Fibroblast of skin of abdomen (primary cell): ENCODE data around the gene DNM2.
A peak's percentile ranks its signal among the peaks of the same experiment; 100 is the strongest.
"Not testable (repeated sequence)": the region's sequence is repeated elsewhere in the genome, so short reads cannot be mapped to it uniquely, and the experiment has no call there.

Experiments used
- DNase-seq: peaks from one replicate; pipeline ENCODE4 v3.0.0-alpha.2; 2013

DNM2 gene

DNA sequence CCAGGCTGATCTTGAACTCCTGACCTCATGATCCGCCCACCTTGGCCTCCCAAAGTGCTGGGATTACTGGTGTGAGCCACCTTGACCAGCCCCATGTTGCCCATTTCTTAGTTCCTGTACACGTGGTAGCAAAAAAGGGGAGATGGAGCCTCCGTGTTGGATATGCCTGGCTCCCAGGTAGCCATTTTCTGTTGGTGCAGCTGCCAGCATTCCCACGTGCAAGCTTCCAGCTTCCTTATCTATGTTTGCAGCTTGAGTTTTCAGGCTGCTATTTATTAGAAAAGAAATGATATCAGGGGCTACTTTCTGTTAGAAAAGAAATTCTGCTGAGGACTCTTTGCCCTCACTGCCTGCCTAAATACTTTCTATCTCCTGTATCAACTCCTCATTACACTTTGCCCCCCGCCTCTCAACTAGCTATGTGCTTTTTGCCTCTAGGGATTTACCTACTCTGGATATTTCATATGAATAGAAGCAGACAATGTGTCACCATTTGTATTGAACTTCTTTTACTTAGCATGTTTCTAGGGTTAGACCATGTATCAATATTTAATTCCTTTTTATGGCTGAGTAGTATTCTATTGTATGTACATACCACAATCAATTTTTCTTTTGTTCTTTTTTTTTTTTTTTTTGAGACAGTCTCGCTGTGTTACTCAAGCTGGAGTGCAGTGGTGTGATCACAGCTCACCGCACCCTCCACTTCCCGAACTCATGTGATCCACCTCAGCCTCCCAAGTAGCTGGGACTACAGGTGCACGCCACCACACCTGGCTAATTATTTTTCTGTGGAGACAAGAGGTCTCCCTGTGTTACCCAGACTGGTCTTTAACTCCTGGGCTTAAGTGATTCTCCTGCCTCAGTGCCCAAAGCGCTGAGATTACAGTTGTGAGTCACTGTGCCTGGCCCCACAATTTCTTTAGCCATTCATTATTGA lies 121.5 kb downstream of the DNM2 start:
- DNase-seq: no peak

DNA sequence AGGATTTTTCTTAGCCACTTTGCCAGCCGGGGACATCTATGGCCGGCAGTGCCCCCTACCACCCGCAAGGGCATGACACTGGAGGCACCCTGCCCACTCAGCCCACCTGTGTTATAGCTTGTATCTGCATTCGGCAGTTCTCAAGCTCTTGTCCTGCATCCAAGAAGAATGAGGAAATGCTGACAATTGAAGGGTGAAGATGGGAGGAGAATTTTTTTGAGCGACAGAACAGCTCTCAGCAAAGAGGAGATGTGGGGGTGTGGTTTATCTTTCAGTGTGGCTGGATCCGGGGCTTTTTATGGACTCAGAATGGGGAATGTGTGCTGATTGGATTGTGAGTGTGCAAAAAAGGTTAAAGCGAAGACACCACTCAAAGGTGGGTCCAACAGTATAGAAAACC lies 124.9 kb downstream of the DNM2 start:
- DNase-seq: no peak

DNA sequence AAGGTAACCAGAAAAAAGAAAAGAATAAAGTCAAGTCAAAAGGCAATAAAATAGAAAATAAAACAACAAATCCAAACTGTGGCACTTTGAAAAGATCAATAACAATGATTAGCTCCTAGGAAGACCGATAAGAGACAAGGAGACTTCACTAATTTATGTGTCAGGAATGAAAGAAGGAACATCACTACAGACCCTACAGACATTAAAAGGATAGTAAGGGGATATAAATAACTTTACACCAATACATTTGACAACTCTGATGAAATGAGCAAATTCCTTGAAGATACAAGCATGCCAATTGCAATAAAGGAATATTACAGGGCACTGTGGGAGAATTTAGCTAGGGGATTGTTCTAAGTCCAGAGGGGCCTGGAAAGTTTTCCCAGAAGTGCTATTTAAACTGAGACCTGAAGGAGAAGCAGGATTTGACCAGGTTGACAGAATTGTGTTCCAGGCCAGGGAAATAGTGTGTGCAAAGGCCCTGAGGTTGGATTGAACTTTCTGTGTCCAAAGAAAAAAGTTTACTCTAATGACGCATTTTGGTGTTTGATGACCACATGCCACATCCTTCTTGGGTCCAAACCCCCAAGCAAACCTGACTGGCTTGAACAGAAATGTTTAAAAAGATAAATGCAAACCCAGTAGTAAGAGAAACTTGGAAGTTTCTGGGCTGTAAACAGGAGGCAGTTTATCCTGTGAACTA lies 128.8 kb downstream of the DNM2 start:
- DNase-seq: no peak

DNA sequence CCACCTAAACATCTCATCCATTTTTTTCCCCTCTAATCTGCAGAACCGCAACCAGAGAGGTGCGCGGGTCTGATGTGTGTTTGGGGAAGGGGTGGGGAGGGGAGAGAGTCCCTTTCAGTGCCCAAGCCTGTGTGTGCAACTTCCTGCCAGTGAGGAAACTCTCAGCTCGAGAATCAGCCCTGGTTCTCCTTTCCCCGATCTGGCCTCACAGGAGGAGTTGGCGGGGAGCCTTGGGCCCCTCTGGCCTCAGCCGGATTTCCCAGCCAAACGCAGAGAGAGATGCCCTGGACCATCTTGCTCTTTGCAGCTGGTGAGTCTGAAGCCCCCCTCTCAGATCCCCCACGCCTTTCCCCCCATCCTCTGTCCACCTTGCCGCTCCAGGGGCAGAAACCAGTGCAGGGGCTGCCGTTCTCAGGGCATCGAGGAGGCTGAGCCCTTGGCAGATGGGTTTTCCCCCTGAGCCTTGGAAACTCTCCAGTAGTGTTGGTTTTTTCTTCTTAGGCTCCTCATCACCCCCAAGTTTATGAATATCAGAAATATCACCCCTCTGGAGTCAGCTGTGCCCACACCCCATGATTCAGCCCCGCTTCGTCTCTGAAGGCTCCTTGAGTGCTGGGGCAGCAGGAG lies 130.5 kb downstream of the DNM2 start, which contains the start of gene C19orf38:
Gene C19orf38, plus strand, starts transcription at position 186 of the 627 bp plus-strand sequence. Its CDS starts 94 bp downstream, at position 280.
- no peak for DNase-seq

DNA sequence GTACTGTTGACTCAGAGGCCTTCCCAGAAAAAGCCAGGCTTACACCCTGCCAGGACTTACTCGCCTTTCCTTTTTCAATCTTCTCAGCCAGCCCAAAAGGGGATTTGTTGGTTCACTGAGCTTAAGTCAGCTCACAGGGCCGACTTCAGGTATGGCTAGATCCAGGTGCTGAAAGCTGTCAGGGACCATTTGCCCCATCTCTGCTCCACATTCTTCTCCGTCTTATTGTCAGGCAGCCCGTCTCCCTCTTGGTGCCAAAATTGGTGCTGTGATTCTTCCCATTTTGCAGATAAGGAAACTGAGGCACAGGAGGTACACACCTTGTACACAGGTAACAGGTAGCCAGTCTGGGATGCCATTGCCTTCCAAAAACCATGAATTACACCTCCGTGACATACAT lies 132.8 kb downstream of the DNM2 start:
- no peak for DNase-seq

DNA sequence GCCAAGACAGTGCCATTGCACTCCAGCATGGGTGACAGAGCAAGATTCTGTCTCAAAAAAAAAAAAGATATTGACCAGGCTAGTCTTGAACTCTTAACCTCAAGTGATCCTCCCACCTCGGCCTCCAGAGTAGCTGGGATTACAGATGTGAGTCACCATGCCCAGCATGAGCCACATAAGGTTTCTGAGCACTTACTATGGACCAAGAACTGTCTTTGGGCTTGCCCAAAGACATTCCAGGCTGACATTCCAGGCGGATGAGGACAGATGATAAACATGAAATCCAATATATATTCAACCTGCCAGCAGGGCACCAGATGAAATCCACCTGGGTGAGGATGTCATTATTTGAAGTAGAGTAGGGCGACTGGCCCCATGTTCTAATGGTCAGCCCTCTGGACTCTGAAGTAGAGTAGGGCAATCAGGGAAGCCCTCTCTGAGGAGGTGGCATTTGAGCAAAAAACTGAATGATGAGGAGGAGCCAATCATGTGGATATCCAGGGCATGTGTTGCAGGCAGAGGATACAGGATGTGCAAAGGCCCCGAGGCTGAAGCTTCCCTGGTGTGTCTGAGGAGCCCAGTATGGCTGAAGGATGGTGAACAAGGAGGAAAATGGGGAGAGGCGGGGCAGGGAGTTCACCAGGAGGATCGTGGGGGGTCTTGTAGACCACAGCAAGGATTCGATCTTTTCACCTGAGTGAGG lies 134.4 kb downstream of the DNM2 start:
- DNase-seq: peak; percentile 59

DNA sequence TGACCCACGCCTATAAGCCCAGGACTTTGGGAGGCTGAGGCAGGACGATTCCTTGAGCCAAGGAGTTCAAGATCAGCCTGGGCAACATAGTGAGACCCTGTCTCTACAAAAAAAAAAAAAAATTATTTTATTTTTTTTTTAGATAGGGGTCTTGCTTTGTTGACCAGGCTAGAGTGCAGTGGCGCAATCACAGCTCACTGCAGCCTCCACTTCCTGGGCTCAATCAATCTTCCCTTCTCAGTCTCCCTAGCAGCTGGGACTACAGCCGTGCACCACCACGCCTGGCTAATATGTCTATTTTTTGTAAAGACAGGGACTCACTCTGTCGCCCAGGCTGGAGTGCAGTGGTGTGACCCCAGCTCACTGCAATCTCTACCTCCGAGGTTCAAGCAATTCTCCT lies 135.1 kb downstream of the DNM2 start:
- DNase-seq: no peak

DNA sequence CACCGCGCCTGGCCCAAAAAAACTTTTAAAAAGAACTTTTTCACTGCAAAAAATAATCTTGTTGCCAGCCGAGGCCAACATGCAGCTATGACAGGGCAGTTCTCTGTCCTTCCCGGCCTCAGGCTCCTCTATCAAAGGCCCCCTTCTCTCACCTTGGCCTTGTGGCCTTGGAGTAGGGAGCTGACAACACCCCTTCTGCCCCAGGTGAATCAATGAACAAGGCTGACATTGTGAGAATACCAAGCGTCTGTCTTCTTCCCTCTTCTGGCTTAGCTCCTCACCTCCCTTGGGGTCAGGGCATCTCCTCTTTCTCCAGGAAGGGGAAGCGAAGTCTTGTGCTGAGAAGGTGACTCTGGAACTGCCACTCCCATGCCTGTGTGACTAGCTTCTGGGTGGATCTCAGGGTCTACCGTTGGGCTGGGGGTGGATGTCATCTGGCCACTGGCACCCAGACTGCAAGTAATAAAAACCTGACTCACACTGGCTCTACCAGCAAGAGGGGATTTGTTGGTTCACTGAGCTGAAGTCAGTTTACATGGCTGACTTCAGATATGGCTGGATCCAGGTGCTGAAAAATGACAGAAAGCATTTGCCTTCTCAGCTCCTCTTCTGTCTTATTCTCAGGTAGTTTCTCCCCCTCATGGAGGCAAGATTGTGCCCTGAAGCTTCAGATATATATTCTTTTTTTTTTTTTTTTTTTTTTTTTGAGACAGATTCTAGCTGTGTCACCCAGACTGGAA lies 136.6 kb downstream of the DNM2 start:
- no peak for DNase-seq

DNA sequence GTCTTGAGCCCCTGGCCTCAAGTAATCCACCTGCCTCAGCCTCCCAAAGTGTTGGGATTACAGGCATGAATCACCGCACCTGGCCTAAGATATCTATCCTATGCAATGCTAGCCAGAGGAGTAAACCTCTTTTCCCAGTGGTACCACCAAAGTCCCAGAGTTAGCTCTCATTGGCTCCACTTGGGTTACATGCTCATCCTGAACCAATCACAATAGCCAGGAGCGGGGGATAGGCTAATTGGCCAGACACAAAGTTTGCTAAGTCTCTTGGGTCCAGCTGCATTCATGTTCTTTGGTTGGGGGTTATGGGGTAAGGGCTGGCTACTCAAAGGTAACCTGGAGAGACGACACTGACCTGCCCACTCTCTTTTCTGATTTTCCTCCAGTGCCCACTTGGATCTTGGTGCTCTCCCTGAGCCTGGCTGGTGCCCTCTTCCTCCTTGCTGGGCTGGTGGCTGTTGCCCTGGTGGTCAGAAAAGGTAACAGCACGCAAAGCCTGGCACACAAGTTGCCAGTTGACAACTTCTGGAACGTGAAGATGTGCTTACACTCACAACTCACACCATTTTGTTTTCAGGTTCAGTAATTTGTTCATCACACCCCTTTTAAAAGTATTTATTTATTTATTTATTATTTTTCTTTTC lies 138.1 kb downstream of the DNM2 start:
- no peak for DNase-seq

DNA sequence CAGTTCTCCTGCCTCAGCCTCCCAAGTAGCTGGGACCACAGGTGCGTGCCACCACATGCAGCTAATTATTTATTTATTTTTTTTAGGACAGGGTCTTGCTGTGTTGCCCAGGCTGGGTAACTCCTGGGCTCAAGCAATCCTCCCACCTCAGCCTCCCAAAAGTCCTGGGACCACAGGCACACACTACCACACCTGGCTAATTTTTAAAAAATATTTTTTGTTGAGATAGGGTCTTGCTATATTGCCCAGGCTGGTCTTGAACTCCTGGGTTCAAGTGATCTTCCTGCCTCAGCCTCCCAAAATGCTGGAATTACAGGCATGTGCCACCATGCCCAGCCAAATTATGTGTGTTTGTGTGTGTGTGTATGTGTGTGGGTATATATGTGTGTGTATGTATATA lies 139.0 kb downstream of the DNM2 start:
- DNase-seq: not testable (repeated sequence)

DNA sequence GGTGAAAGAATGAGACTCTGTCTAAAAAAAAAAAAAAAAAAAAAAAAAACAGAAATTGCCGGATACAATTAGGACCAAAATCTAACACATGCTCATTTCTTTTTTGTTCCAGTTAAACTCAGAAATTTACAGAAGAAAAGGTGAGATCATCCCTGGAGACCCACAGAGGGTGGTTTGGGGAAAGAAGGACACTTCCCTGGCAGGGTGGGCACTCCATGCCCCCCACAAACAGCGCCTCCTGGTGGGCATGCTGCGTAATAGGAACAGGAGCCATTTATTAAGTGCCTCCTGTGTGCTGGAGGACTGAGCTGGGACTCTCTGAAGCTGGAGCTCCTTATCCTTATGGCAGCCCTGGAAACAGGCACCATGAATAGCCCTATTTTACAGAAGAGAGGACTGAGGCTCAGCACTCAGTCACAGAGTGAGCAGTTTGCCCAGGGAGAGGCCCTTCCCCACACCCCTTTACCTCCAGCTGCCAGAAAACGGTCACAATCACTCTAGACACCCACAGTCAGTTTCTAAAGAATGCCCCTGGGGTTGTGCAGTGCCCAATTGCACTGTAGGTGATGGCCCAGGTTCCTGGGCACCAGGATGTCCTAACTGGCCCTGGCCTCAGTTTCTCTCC lies 140.4 kb downstream of the DNM2 start:
- no peak for DNase-seq

DNA sequence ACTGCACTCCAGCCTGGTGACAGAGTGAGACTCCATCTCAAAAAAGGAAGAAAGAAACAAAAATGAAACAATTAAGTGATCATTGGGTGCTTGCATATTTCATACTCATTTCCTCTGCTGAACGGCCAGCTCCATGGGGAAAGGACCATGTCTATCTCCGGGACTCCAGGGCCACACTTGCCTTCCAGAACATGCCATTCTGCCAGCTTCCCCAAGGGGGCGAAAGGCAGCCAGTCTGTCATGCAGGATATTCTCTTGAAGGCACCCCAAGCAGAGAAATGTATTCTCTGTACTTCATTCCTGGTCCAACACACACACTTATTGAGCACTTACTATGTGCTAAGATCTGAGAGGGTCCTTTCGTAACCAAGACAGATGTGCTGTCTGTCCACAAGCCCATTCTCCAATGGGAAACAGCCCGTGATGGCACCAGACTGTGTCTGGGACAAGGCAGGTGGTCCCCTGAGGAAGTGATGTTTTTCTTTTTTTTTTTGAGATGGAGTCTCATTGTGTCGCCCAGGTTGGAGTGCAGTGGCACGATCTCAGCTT lies 143.3 kb downstream of the DNM2 start:
- DNase-seq: peak; percentile 22

DNA sequence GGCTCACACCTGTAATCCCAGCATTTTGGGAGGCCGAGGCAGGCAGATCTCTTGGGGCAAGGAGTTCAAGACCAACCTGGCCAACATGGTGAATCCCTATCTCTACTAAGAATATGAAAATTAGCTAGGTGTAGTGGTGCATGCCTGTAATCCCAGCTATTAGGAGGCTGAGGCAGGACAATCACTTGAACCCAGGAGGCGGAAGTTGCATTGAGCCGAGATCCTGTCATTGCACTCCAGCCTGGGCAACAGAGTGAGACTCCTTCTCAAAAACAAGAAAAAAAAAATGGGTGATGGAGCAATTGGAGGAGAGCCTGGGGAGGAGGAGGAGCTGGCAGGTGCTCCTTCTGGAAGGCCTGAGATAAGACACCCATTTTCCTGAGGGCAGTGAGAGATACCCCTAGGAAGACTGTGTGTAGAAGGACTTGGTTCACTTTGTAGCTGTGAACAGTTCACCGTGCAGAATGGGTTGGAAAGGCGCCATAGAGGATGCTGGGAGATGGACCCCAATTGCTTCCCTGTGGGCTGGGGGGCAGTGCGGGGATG lies 144.8 kb downstream of the DNM2 start:
- DNase-seq: no peak

DNA sequence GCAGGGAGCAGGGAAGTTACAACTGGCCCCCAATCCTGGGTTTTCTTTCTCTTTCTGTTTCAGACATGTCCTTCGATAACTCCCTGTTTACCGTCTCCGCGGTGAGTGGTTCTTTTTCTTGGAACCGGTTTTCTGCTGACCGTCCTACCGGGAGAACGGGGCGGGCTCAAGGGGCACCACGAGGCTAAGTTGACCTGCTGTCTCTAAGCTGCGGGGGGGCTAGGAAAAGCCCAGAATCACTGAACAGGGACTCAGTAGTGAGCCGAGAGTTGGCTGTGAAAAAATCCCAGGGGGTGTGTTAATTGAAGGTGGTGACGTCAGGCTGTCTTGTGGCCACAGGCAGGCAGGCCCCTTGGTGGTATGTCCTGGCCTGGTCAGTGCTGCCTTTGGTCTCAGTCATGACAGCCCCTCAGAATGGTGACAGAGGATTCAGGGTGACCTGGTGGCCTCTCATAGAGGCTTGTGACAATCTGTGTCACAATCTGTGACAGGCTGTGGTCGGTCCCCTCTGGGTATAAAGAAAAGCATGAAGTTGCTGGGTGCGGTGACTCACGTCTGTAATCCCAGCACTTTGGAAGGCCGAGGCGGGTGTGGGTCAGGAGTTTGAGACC lies 145.3 kb downstream of the DNM2 start:
- peak; percentile 18 for DNase-seq

DNA sequence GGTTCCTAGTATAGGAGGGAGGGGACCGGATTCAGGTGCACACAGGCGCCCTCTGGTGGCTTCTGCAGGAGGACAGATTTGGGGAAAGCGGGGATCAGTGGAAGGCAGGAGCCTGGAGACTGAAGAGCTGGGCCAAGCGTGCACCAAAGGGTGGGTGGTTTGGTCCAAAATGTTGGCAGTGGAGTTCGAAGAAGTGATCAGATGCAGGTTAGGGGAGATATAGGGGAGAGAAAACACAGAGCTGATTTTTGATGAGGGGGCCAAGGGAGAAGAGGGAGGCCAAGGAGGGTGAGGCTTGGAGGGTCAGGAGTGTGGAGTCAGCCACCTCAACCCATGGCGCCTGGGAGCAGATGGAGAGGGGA lies 146.6 kb downstream of the DNM2 start:
- peak; percentile 69 for DNase-seq

DNA sequence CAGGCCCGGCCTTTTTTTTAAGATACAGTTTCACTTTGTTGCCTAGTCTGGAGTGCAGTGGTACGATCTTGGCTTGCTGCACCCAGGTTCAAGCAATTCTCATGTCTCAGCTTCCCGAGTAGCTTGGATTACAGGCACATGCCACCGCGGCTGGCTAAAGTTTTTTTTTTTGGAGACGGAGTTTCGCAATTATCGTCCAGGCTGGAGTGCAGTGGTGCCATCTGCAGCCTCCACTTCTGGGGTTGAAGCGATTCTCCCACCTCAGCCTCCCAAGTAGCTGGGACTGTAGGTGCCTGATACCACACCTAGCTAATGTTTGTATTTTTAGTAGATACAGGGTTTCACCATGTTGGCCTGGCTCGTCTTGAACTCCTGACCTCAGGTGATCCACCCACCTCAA lies 148.6 kb downstream of the DNM2 start:
- no peak for DNase-seq

DNA sequence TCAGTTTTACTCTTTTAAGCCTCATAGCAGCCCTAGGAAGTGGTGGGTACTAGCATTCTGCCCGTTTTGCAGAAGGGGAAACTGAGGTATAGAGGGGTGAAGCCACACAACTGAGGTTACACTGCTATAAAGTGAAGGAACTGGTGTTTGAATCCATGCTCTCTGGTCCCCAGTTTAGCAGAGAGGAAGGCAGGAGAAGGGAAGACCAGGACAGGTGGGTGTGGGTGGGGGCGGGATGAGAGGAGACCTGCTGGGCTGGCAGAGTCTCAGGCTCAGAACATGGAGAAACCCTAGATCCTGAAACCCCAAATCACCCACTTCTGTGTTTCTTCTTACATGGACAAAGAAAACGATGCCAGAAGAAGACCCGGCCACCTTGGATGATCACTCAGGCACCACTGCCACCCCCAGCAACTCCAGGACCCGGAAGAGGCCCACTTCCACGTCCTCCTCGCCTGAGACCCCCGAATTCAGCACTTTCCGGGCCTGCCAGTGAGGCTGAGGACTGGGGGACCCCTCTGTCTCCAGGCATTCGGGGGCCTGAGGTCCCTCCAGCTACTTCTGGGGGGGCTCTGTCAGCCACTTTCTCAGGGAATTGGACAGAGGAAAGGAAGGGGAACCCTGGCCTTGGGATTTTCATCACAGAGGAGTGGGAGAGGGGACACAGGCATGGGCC lies 151.1 kb downstream of the DNM2 start:
- no peak for DNase-seq

DNA sequence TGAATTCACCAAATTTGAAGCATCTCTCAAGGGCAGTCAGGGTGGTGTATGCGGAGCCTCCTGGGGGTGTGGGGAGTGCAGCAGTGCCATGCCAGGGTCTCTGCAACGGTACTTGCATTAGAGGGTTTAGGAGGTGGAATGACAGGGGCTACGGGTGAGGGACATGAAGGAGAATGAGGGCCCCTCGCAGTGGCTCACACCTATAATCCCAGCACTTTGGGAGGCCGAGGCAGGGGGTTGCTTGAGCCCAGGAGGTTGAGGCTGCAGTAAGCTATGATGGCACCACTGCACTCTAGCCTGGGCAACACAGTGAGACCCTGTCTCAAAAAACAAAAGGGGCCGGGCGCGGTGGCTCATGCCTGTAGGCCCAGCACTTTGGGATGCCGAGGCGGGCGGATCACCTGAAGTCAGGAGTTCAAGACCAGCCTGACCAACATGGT lies 152.0 kb downstream of the DNM2 start:
- not testable (repeated sequence) for DNase-seq

DNA sequence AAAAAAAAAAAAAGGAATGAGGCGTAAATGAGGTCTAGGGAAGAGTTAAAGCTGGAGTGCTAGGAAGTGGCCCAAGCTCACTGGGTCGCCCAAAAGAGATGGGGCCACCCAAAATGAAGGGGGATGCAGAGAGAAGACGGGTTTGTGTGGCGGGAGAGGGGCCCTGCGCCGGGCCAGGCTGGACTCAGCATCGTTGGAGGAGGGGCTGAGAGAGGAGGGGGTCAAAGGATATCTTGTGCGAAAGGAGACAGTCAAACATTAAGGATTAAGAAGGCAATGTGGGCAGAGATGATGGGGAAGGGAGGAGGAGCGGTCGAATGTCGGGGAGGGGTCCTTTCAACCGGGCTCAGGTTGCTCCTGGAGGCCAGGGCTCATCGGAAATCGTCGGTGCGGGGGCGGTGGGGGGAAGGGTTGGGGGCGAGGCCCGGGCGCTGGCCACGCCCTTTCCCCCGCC lies 152.6 kb downstream of the DNM2 start:
- no peak for DNase-seq
